Measurements from ENCODE around the gene TARDBP. TPM values are rescaled to one million over a fixed set of nuclear protein-coding genes. Genes with fewer than 3 reads are reported as not detected.
A peak's percentile ranks its signal among the peaks of the same experiment; 100 is the strongest.

The TARDBP gene
- total and polyA plus RNA-seq, 2 experiments from 2014 or later: 204 to 313 TPM

DNA sequence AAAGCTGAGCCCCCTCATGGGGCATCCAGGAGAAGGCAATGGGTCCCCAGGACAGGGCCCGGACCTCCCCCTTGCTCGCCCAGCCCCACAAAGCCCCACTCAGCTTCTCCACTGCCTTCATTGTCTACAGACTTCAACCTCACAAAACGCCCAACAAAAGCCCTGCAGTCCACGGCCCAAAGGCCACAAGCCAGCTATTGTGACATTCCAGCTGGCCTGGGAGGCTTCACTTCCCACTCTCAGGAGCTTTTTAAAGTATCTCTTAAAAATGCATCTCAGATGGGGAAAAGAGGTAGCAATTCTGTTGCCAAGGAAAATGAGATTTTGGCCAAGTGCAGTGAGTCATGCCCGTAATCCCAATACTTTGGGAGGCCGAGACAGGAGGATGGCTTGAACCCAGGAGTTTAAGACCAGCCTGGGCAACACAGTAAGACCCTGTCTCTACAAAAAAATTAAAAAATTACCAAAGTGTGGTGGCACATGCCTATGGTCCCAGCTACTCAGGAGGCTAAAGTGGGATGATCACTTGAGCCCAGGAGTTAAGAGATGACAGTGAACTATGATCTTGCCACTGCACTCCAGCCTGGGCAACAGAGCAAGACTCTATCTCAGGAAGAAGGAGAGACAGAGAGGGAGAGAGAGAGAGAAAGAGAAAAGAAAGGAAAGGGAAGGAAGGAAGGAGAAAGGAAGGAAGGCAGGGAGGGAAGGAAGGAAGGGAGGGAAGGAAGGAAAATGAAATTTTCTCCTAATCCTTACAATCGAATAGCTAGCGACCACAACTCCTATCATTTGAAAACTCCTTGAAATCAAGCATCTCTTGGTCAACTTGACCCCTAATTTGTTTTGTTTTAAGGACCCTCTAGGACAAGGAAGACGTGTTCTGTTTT is 31.4 kb upstream of the TARDBP start:
- H3F3A ChIP-seq (replicated peaks; ENCODE audit: low read depth): peaks cover 13% of the 10 kb centered on the region
- peak overlapping the region; percentile 39 for H3K4me3 ChIP-seq
- no peak overlapping the region for H2AFZ ChIP-seq
- H3K4me1 ChIP-seq (ENCODE audit: insufficient read depth): peaks cover 27% of the 10 kb centered on the region
- H3K4me1 Mint-ChIP-seq: peaks cover 38% of the 10 kb centered on the region
- peak overlapping the region; percentile 84 for H3K27ac ChIP-seq (ENCODE audit: low read depth)
- no peaks in the 10 kb centered on the region for H3K9me2 ChIP-seq (ENCODE audit: insufficient read depth)
- no peaks in the 10 kb centered on the region for H3K27me3 ChIP-seq (ENCODE audit: insufficient read depth)
- TF ChIP-seq, protein P1, sequence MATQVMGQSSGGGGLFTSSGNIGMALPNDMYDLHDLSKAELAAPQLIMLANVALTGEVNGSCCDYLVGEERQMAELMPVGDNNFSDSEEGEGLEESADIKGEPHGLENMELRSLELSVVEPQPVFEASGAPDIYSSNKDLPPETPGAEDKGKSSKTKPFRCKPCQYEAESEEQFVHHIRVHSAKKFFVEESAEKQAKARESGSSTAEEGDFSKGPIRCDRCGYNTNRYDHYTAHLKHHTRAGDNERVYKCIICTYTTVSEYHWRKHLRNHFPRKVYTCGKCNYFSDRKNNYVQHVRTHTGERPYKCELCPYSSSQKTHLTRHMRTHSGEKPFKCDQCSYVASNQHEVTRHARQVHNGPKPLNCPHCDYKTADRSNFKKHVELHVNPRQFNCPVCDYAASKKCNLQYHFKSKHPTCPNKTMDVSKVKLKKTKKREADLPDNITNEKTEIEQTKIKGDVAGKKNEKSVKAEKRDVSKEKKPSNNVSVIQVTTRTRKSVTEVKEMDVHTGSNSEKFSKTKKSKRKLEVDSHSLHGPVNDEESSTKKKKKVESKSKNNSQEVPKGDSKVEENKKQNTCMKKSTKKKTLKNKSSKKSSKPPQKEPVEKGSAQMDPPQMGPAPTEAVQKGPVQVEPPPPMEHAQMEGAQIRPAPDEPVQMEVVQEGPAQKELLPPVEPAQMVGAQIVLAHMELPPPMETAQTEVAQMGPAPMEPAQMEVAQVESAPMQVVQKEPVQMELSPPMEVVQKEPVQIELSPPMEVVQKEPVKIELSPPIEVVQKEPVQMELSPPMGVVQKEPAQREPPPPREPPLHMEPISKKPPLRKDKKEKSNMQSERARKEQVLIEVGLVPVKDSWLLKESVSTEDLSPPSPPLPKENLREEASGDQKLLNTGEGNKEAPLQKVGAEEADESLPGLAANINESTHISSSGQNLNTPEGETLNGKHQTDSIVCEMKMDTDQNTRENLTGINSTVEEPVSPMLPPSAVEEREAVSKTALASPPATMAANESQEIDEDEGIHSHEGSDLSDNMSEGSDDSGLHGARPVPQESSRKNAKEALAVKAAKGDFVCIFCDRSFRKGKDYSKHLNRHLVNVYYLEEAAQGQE (IDR thresholded peaks at IDR 0.05; ENCODE audit: unreplicated experiment): no peak
- TF ChIP-seq JUNB (IDR thresholded peaks at IDR 0.05; ENCODE audit: unreplicated experiment): no peak
- peak overlapping the region; percentile 83 for H3K27ac Mint-ChIP-seq
- H3K4me2 ChIP-seq: peak overlapping the region; percentile 68
- no peaks in the 10 kb centered on the region for H3K9me3 Mint-ChIP-seq
- peak overlapping the region; percentile 63 for H3K4me3 Mint-ChIP-seq
- H3K79me2 ChIP-seq (replicated peaks; ENCODE audit: insufficient read depth): no peaks in the 10 kb centered on the region
- H3K36me3 Mint-ChIP-seq (ENCODE audit: low read depth): no peaks in the 10 kb centered on the region
- H3K36me3 ChIP-seq (ENCODE audit: insufficient read depth): no peaks in the 10 kb centered on the region
- DNase-seq (ENCODE audit: low spot score) (no peak), ATAC-seq (peak; percentile 34)
- H3K27me3 Mint-ChIP-seq (ENCODE audit: insufficient read depth, low read depth, poor library complexity): peaks cover 16% of the 10 kb centered on the region
- H4K20me1 ChIP-seq (replicated peaks; ENCODE audit: insufficient read depth): no peaks in the 10 kb centered on the region

DNA sequence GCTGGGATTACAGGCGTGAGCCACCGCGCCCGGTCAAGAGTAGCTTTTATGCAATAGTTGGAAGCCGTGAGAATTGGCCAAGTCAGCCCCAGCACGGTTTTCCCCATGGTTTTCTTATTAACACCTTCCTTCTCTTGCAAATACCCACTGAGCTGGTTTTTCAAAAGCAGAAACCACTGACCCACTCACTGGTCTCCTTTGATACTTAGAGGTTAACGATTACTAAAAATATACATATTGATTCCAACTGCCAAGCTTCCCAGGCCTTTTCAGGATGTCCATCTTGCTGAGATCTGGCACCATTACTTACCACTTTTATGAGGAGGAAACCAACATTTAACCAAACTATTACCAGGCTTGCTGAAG is 25.9 kb upstream of the TARDBP start:
- H3K4me2 ChIP-seq: no peak overlapping the region
- H3K27ac ChIP-seq (ENCODE audit: low read depth): no peak overlapping the region
- DNase-seq (ENCODE audit: low spot score) (no peak), ATAC-seq (no peak)
- no peaks in the 10 kb centered on the region for H3K36me3 Mint-ChIP-seq (ENCODE audit: low read depth)
- H4K20me1 ChIP-seq (replicated peaks; ENCODE audit: insufficient read depth): no peaks in the 10 kb centered on the region
- H3K4me3 ChIP-seq: no peak overlapping the region
- peaks cover 8% of the 10 kb centered on the region for H3K27me3 Mint-ChIP-seq (ENCODE audit: insufficient read depth, low read depth, poor library complexity)
- no peaks in the 10 kb centered on the region for H3K9me2 ChIP-seq (ENCODE audit: insufficient read depth)
- H3K27ac Mint-ChIP-seq: no peak overlapping the region
- H3K9me3 Mint-ChIP-seq: no peaks in the 10 kb centered on the region; the same call in 2 of the 3 replicates
- peaks cover 7% of the 10 kb centered on the region for H3K4me1 ChIP-seq (ENCODE audit: insufficient read depth)
- 0 out of 2 replicates have a peak, but pooled peaks cover 2% of the 10 kb centered on the region for H3F3A ChIP-seq (replicated peaks; ENCODE audit: low read depth)
- H2AFZ ChIP-seq: no peak overlapping the region
- no peaks in the 10 kb centered on the region for H3K36me3 ChIP-seq (ENCODE audit: insufficient read depth)
- peaks cover 17% of the 10 kb centered on the region for H3K4me1 Mint-ChIP-seq
- H3K79me2 ChIP-seq (replicated peaks; ENCODE audit: insufficient read depth): no peaks in the 10 kb centered on the region
- no peak overlapping the region for H3K4me3 Mint-ChIP-seq
- H3K27me3 ChIP-seq (ENCODE audit: insufficient read depth): no peaks in the 10 kb centered on the region
- no peak for TF ChIP-seq JUNB (IDR thresholded peaks at IDR 0.05; ENCODE audit: unreplicated experiment)
- TF ChIP-seq, protein P2, sequence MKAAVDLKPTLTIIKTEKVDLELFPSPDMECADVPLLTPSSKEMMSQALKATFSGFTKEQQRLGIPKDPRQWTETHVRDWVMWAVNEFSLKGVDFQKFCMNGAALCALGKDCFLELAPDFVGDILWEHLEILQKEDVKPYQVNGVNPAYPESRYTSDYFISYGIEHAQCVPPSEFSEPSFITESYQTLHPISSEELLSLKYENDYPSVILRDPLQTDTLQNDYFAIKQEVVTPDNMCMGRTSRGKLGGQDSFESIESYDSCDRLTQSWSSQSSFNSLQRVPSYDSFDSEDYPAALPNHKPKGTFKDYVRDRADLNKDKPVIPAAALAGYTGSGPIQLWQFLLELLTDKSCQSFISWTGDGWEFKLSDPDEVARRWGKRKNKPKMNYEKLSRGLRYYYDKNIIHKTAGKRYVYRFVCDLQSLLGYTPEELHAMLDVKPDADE (IDR thresholded peaks at IDR 0.05): no peak
- no peak for TF ChIP-seq ZNF331 (CRISPR knock-in tag; IDR thresholded peaks at IDR 0.05; ENCODE audit: low read depth)
- no peak for TF ChIP-seq EZH2phosphoT487 (IDR thresholded peaks at IDR 0.05; ENCODE audit: unreplicated experiment)
- TF ChIP-seq ZNF114 (CRISPR knock-in tag; IDR thresholded peaks at IDR 0.05): no peak
- TF ChIP-seq, protein P3, sequence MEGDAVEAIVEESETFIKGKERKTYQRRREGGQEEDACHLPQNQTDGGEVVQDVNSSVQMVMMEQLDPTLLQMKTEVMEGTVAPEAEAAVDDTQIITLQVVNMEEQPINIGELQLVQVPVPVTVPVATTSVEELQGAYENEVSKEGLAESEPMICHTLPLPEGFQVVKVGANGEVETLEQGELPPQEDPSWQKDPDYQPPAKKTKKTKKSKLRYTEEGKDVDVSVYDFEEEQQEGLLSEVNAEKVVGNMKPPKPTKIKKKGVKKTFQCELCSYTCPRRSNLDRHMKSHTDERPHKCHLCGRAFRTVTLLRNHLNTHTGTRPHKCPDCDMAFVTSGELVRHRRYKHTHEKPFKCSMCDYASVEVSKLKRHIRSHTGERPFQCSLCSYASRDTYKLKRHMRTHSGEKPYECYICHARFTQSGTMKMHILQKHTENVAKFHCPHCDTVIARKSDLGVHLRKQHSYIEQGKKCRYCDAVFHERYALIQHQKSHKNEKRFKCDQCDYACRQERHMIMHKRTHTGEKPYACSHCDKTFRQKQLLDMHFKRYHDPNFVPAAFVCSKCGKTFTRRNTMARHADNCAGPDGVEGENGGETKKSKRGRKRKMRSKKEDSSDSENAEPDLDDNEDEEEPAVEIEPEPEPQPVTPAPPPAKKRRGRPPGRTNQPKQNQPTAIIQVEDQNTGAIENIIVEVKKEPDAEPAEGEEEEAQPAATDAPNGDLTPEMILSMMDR (conservative IDR thresholded peaks at IDR 0.05; ENCODE audit: low read depth in 2 of 2): no peak
- TF ChIP-seq EZH2 (IDR thresholded peaks at IDR 0.05; ENCODE audit: low read depth, unreplicated experiment): no peak
- TF ChIP-seq POLR2AphosphoS5 (IDR thresholded peaks at IDR 0.05; ENCODE audit: low read depth): no peak
- TF ChIP-seq NANOG (IDR thresholded peaks at IDR 0.05; ENCODE audit: borderline replicate concordance): no peak
- no peak for TF ChIP-seq CREB1 (CRISPR knock-in tag; IDR thresholded peaks at IDR 0.05; ENCODE audit: low read depth)
- TF ChIP-seq, protein P1 (IDR thresholded peaks at IDR 0.05; ENCODE audit: unreplicated experiment): no peak
